Caco-2 (cell line): ENCODE data around the gene GZMB. TPM values are rescaled to one million over a fixed set of nuclear protein-coding genes. Genes with fewer than 3 reads are reported as not detected.

Source experiments
- Bru-seq: library from RNA; stranded (reverse); fragments of 400-500 nt; gene quantifications from one replicate; lab custom pipeline; 2021; lab: Mats Ljungman, UMichigan
- BruChase-seq, 2 experiments: library from RNA; stranded (reverse); fragments of 400-500 nt; gene quantifications; one replicate each; lab custom pipeline; 2021; lab: Mats Ljungman, UMichigan
- BruUV-seq: library from RNA; stranded (reverse); fragments of 400-500 nt; replicated peaks from 2 replicates; lab custom pipeline; 2021; lab: Mats Ljungman, UMichigan
- CTCF ChIA-PET: fragments of 300-600 bp; sonication (Branson Sonifier 250); formaldehyde crosslinking; loops from one replicate; lab custom pipeline; 2022; ENCODE audit warnings: antibody characterized with exemption; lab: Charles Lee
- POLR2A ChIA-PET: fragments of 300-600 bp; sonication (Branson Sonifier 250); formaldehyde crosslinking; loops from one replicate; lab custom pipeline; 2022; ENCODE audit warnings: antibody characterized with exemption; lab: Charles Lee
- DNase-seq, 2 experiments: peaks; one replicate each; pipeline versions ENCODE4 v3.0.0 to v3.0.0-alpha.2; 2020 to 2022
- H3K27me3 ChIP-seq: replicated peaks from 2 replicates; pipeline ENCODE4 v1.6.0; 2011; ENCODE audit warnings: low read length; ENCODE audit not compliant: control insufficient read depth, insufficient read depth
- H3K36me3 ChIP-seq: 2 replicates; pipeline ENCODE4 v1.5.1; 2011; ENCODE audit warnings: low read length; ENCODE audit not compliant: control insufficient read depth, insufficient read depth
- H3K4me1 ChIP-seq: fragments of 250-450 bp; sonication (Bioruptor Pico); 2 replicates; pipeline ENCODE4 v1.5.1; 2020; ENCODE audit warnings: mild to moderate bottlenecking
- H3K4me3 ChIP-seq: 2 replicates; pipeline ENCODE4 v1.5.1; 2011; ENCODE audit warnings: low read depth, mild to moderate bottlenecking, control low read depth, low read length
- H3K9me3 ChIP-seq: fragments of 250-450 bp; sonication (Bioruptor Pico); 2 replicates; pipeline ENCODE4 v1.5.1; 2020; ENCODE audit warnings: mild to moderate bottlenecking, moderate library complexity
- H3K27ac Mint-ChIP-seq: one replicate; pipeline ENCODE4 v1.8.0; 2022; ENCODE audit warnings: mixed read lengths; ENCODE audit not compliant: unreplicated experiment
- H3K27me3 Mint-ChIP-seq: one replicate; pipeline ENCODE4 v1.8.0; 2022; ENCODE audit warnings: mixed read lengths; ENCODE audit not compliant: insufficient read depth, unreplicated experiment
- H3K36me3 Mint-ChIP-seq: one replicate; pipeline ENCODE4 v1.8.0; 2022; ENCODE audit warnings: mild to moderate bottlenecking, mixed read lengths; ENCODE audit not compliant: insufficient read depth, unreplicated experiment
- H3K4me1 Mint-ChIP-seq: one replicate; pipeline ENCODE4 v1.8.0; 2022; ENCODE audit warnings: low read depth, mixed read lengths; ENCODE audit not compliant: unreplicated experiment
- H3K4me3 Mint-ChIP-seq: one replicate; pipeline ENCODE4 v1.8.0; 2022; ENCODE audit warnings: mild to moderate bottlenecking, moderate library complexity, mixed read lengths; ENCODE audit not compliant: unreplicated experiment
- H3K9me3 Mint-ChIP-seq: one replicate; pipeline ENCODE4 v1.8.0; 2022; ENCODE audit warnings: mixed read lengths; ENCODE audit not compliant: unreplicated experiment
- intact Hi-C: fragments of 100-400 bp; cut with micrococcal nuclease; formaldehyde crosslinking; loops from one replicate; pipeline ENCODE4 v1.10.0; 2022; ENCODE audit not compliant: unreplicated experiment
- long read RNA-seq: library from polyadenylated mRNA; stranded (forward); transcript quantifications from one replicate; pipeline ENCODE4 v2.0.0, GENCODE V29; 2022
- total RNA-seq: library from RNA; stranded (reverse); gene quantifications from 2 replicates; pipeline ENCODE4 v1.2.3, GENCODE V29; 2022
- TF ChIP-seq, protein P1 (sequence below), 2 experiments: fragments of 200-600 bp in 1 of 2; IDR thresholded peaks; 1 replicate in 1 of 2; 2 replicates in 1 of 2; pipeline versions ENCODE4 v1.5.1 to v1.8.0; 2011 to 2022; ENCODE audit warnings: antibody characterized with exemption in 1 of 2, control low read depth in 1 of 2, inconsistent platforms in 1 of 2, low read depth in 1 of 2, low read length in 1 of 2, mild to moderate bottlenecking in 1 of 2, moderate library complexity in 1 of 2; ENCODE audit not compliant: insufficient read depth in 1 of 2, severe bottlenecking in 1 of 2, unreplicated experiment in 1 of 2

The GZMB gene, protein sequence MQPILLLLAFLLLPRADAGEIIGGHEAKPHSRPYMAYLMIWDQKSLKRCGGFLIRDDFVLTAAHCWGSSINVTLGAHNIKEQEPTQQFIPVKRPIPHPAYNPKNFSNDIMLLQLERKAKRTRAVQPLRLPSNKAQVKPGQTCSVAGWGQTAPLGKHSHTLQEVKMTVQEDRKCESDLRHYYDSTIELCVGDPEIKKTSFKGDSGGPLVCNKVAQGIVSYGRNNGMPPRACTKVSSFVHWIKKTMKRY
- total RNA-seq (not detected in 2 replicates), Bru-seq, nascent RNA (not detected), BruChase-seq, experiment 1, labeled RNA remaining after a 2-hour chase (not detected), BruChase-seq, experiment 2, labeled RNA remaining after a 6-hour chase (not detected)
- long read RNA-seq = 0 reads

DNA sequence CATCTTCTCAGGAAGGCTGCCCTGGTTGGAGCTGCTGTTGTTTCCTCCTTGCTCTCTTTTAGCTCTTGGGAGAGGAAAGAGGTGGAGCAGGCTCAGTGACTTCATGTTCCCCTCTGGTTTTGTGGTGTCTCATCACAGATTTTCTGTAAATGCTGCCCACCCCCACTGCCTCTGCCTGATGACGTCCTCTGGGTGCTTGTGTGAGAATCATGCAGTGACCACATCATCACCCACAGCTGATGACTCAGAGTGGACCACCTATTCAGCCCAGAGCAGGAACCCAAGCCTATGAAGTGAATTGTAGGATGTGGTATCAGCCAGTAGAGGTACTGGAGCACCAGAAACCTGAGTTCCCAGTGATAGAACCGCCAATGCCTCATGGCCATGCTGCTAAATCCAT is at the start of gene GZMB:
Gene GZMB, minus strand, starts transcription at position 33 of the 400 bp plus-strand sequence. Its CDS starts 30 bp downstream, at position 3.
- ChIA-PET CTCF (no interaction called here), POLR2A (no interaction called here)

DNA sequence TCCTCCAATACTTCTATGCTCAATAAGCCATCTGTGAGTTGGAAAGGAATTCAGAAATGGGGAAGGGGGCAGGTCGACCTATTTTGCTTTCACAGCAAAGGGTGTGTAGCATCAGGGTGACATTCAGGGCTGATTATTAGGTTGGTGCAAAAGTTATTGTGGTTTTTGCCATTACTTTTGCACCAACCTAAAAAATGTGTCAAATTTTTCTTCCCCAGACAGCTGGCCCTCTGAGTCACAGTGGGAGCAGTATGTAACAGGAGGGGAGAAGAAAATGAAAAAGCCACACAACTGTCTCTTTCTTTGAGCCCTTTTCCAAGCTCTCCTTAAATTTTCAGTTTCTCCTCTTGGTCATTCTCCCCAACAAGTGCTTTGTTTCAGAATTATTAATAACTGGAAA is 47.1 kb upstream of the GZMB start:
- TF ChIP-seq, protein P1, sequence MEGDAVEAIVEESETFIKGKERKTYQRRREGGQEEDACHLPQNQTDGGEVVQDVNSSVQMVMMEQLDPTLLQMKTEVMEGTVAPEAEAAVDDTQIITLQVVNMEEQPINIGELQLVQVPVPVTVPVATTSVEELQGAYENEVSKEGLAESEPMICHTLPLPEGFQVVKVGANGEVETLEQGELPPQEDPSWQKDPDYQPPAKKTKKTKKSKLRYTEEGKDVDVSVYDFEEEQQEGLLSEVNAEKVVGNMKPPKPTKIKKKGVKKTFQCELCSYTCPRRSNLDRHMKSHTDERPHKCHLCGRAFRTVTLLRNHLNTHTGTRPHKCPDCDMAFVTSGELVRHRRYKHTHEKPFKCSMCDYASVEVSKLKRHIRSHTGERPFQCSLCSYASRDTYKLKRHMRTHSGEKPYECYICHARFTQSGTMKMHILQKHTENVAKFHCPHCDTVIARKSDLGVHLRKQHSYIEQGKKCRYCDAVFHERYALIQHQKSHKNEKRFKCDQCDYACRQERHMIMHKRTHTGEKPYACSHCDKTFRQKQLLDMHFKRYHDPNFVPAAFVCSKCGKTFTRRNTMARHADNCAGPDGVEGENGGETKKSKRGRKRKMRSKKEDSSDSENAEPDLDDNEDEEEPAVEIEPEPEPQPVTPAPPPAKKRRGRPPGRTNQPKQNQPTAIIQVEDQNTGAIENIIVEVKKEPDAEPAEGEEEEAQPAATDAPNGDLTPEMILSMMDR (IDR thresholded peaks at IDR 0.05; ENCODE audit: insufficient read depth in 1 of 2, low read depth in 1 of 2, low read length in 1 of 2, severe bottlenecking in 1 of 2, unreplicated experiment in 1 of 2) = no peak
- DNase-seq = no peak
- intact Hi-C loops = no loop called here
- no peaks in the 10 kb centered on the region for H3K9me3 ChIP-seq
- no peaks in the 10 kb centered on the region for H3K36me3 ChIP-seq
- H3K36me3 Mint-ChIP-seq = no peaks in the 10 kb centered on the region
- H3K4me1 ChIP-seq = no peaks in the 10 kb centered on the region
- ChIA-PET POLR2A (no interaction called here), CTCF (no interaction called here)
- H3K27me3 Mint-ChIP-seq = peaks cover 29% of the 10 kb centered on the region
- H3K4me3 Mint-ChIP-seq = no peak overlapping the region
- H3K9me3 Mint-ChIP-seq = no peaks in the 10 kb centered on the region
- no peaks in the 10 kb centered on the region for H3K27me3 ChIP-seq
- BruUV-seq = no TSS peak
- H3K4me3 ChIP-seq = no peak overlapping the region
- H3K4me1 Mint-ChIP-seq = peaks cover 5% of the 10 kb centered on the region
- no peak overlapping the region for H3K27ac Mint-ChIP-seq

More for the DNA sequence above, at the start of gene GZMB:
- Histone ChIP-seq H3K4me1 (no peaks in the 10 kb centered on the region), H3K9me3 (no peaks in the 10 kb centered on the region), H3K36me3 (no peaks in the 10 kb centered on the region), H3K4me3 (no peak within 1 kb of the TSS), H3K27me3 (no peaks in the 10 kb centered on the region)
- no peaks in the 10 kb centered on the region for H3K4me1 Mint-ChIP-seq
- no peaks in the 10 kb centered on the region for H3K9me3 Mint-ChIP-seq
- no peaks in the 10 kb centered on the region for H3K36me3 Mint-ChIP-seq
- intact Hi-C loops = no loop called here
- H3K27ac Mint-ChIP-seq = no peak within 1 kb of the TSS
- H3K4me3 Mint-ChIP-seq = no peak within 1 kb of the TSS
- TF ChIP-seq, protein P1 (IDR thresholded peaks at IDR 0.05; ENCODE audit: insufficient read depth in 1 of 2, low read depth in 1 of 2, low read length in 1 of 2, severe bottlenecking in 1 of 2, unreplicated experiment in 1 of 2) = no peak
- no peak for DNase-seq
- H3K27me3 Mint-ChIP-seq = peaks cover 6% of the 10 kb centered on the region
- BruUV-seq = no TSS peak

DNA sequence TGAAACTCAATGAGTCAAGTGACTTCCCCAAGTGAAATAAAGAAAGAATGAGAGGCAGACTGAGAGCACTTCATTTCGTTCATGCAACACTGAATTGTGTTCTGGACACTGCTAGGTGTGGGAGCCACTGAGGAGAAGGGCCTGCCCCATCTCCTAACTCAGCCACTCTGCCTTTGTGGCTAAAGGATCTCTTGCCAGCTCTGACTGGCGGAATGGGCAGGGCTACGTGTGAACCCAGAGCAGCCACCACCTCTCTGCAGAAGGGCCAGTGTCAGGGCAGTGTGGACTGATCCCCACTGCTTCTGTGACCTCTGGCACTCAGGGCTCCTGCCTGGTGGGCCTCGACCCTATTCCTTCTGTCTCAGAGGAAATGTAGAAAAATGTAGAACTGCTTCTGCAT is 46.5 kb upstream of the GZMB start:
- intact Hi-C loops = no loop called here
- Mint-ChIP-seq H3K27me3 (peaks cover 28% of the 10 kb centered on the region), H3K4me1 (peaks cover 5% of the 10 kb centered on the region), H3K27ac (no peak overlapping the region), H3K4me3 (no peak overlapping the region), H3K36me3 (no peaks in the 10 kb centered on the region), H3K9me3 (no peaks in the 10 kb centered on the region)
- DNase-seq = no peak
- ChIA-PET POLR2A (no interaction called here), CTCF (no interaction called here)
- Histone ChIP-seq H3K27me3 (no peaks in the 10 kb centered on the region), H3K9me3 (no peaks in the 10 kb centered on the region), H3K36me3 (no peaks in the 10 kb centered on the region), H3K4me1 (no peaks in the 10 kb centered on the region), H3K4me3 (no peak overlapping the region)
- BruUV-seq = no TSS peak
- TF ChIP-seq, protein P1 (IDR thresholded peaks at IDR 0.05; ENCODE audit: insufficient read depth in 1 of 2, low read depth in 1 of 2, low read length in 1 of 2, severe bottlenecking in 1 of 2, unreplicated experiment in 1 of 2) = no peak
